KOPT-K1 (cell line): ENCODE data around the gene WNK2.

Experiments
- H3K27ac ChIP-seq: fragments of 200-600 bp; sonication (generic); 2 replicates; pipeline ENCODE4 v1.5.1; 2016; ENCODE audit warnings: antibody characterized with exemption, mild to moderate bottlenecking, low read depth, low read length; ENCODE audit not compliant: poor library complexity, severe bottlenecking
- H3K36me3 ChIP-seq: fragments of 200-600 bp; sonication (generic); 2 replicates; pipeline ENCODE4 v1.5.1; 2017; ENCODE audit warnings: antibody characterized with exemption, mild to moderate bottlenecking, low read length, moderate library complexity; ENCODE audit not compliant: insufficient read depth
- H3K9me3 ChIP-seq: fragments of 200-600 bp; sonication (generic); 2 replicates; pipeline ENCODE4 v1.5.1; 2017; ENCODE audit warnings: antibody characterized with exemption, low read length, mild to moderate bottlenecking; ENCODE audit not compliant: insufficient read depth, poor library complexity, severe bottlenecking

The WNK2 gene

DNA sequence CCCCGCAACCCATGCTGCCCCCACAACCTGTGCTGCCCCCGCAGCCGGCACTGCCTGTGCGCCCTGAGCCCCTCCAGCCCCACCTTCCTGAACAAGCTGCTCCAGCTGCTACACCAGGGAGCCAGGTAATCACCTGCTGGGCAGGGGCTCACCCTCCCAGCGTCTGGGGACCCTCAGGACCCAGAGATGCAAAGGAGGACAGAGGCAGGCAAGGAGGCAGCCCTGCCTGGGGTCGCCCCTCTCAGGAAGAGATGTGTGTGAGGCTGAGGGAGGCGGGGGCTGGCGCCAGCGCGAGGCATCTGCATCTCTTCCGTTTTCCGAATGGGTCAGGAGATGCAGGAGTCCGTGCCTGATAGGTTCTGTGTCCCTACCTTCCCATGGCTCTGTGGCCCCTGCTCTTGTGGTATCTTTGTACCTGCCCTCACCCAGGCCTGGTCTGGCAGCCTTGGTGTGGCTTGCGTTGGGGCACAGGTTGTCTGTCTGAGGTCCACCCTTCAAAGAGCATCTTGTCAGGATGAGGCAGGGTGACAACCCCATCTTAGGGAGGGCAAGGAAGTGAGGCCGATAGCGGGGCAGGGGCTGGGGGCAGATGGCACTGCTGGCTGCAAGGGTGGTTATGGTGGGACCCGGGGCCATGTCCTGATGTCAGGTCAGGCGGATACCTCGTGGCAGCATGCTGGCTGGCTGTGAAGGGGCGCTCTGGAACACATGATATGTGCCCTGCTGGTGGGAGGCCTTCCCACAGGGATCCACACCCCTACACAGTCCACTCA lies 75.7 kb downstream of the WNK2 start:
- Histone ChIP-seq H3K36me3 (no peaks in the 10 kb centered on the region), H3K27ac (no peak overlapping the region), H3K9me3 (no peaks in the 10 kb centered on the region)

DNA sequence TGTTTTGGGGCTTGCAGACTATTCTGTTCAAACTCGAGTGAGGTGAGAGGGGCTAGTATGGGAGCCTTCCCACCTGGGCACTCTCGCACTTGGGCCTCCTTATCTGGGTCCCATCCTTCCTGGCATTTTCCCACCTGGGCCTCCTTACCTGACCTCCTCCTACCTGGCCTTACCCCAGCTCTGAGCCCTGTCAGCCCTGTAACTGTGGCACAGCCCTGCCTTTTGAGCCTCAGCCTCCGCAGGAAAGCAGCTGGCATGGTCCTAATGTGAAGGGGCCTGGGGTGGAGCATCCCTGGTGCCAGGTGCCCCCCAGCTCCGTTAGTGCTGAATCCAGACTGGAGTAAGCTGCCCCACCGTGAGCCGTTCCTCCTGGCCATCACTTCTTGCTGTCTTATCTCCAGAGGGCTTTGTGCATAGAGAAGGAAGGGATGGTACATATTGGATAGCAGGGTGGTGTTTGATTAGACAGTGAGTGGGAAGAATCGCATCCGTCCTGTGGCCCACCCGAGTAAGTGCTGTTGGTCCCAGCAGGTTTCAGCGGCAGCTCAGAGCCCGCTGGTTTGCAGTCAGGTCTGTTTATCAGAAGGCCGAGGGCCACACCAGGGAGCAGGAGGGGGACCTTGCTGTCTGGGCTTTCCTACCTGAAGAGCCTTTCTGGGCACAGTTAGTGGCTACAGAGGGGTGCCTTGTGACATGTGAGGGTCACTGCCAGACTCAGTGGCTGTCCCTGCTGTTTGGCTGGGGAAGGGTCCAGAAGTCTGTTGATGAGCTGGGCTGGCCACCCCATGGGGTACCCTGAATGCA lies 76.5 kb downstream of the WNK2 start:
- H3K27ac ChIP-seq: no peak overlapping the region
- H3K9me3 ChIP-seq: no peaks in the 10 kb centered on the region
- H3K36me3 ChIP-seq: no peaks in the 10 kb centered on the region

DNA sequence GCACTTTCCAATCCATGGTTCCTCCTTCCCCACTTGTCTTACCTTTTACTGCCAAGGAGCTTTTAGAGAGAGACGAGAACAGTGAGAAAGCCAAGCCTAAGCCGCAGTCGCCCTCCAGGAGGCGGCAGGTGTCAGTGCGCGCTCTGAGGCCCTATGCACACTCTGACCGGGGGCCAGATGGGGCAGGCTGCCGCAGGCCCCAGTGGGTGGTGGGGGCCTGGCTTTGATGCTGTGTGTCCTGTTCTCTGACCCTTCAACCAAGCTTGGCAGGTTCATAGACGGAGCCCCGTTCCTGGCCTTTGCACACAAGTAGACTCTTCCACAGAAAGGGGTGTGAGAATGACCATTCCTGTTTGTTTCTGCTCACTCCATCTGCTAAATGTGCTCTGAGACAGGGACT lies 77.3 kb downstream of the WNK2 start:
- H3K27ac ChIP-seq: no peak overlapping the region
- no peaks in the 10 kb centered on the region for H3K9me3 ChIP-seq
- no peaks in the 10 kb centered on the region for H3K36me3 ChIP-seq

DNA sequence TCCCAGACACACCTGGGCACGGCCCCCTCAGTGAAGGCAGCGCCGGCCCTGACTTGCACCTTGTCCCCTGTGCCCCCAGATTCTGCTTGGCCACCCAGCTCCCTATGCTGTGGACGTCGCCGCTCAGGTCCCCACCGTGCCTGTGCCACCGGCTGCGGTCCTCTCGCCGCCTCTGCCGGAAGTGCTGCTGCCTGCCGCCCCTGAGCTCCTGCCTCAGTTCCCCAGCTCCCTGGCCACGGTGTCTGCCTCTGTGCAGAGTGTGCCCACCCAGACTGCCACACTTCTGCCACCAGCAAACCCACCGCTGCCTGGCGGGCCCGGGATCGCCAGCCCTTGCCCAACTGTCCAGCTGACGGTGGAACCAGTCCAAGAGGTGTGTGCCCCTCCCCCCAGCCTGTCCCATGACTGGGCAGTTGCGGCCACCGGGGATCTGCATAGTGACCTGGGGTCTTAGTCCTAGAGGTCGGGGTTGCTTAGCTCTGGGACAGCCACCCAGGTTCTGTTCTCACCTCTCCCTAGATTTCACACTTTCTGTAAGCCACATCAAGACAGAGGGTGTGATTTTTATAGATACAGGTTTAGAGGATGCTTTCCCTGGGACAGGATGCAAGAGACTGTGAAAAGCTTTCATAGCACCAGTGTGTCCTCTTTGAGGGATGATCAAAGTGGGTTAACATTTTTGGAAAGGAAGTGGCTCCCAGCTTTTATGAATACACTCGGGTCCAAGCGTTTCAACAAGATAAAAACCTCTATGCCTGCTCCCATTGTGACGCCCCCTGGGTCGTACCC lies 78.0 kb downstream of the WNK2 start:
- H3K36me3 ChIP-seq: no peaks in the 10 kb centered on the region
- no peaks in the 10 kb centered on the region for H3K9me3 ChIP-seq
- H3K27ac ChIP-seq: no peak overlapping the region

DNA sequence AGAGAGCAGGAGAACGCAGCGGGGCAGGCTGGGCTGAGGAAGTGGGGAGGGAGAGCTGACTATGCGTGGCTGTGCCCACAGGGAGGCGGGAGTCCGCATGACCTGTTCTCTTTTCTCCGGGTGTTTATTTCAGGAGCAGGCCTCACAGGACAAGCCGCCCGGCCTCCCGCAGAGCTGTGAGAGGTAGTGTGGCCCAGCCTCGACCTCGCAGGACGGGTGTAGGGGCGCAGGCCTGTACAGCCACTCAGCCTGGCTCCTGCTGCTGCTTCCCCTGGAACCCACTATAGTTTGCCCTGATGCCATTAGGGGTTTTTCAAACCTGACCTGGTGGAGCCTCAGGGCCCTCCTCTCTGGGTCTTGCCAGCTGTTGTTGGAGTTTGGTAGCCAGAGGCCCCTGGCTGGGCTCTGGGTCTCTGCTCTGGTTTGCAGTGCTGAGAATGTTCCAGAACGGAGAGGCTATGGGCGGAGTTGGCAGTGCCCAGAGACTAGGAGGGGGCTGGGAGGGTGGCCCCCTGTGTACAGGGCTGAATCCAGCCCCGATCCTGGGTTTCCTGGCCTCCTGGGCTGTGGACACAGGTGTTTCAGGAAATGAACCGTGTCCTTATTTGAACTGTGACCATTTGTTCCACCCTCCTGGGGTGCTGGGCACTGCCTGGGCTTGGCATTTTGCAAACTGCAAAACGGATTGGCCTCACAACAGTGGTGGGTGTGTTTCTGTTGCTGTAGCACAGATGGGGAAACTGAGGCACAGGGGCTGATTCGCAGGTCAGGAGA lies 78.8 kb downstream of the WNK2 start:
- Histone ChIP-seq H3K9me3 (no peaks in the 10 kb centered on the region), H3K36me3 (no peaks in the 10 kb centered on the region), H3K27ac (no peak overlapping the region)

DNA sequence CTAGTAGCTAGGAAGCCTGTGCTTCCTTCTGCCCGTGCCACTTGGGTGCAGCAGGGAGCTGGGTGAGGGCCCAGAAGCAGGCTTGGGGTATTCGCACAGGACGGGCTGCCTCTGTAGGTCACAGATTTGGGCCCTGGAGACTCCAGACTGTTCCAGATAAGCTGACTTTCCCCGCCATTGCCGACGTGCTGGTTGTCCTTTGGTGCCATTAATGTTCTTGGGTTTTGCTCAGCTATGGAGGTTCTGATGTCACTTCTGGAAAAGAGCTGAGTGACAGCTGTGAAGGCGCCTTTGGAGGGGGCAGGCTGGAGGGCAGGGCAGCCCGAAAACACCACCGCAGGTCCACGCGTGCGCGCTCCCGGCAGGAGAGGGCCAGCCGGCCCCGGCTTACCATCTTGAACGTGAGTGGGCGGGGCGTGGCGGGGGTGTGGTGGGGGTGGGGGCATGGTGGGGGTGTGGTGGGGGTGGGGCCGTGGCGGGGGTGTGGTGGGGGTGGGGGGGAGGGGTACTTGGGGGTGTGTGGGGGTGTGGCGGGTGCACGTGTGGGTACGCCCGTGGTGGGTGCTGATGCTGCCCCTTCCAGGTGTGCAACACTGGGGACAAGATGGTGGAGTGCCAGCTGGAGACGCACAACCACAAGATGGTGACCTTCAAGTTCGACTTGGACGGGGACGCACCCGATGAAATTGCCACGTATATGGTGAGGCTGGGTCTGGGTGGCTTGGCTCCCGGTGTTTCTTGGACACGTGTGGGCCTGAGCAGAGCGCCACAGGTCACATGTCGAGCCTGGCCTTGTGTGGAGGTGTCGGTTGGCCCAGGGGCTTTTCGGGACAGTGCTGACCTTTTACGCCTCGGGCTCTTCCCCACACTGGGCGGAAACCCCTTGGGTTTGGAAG lies 79.6 kb downstream of the WNK2 start:
- Histone ChIP-seq H3K9me3 (no peaks in the 10 kb centered on the region), H3K36me3 (no peaks in the 10 kb centered on the region), H3K27ac (no peak overlapping the region)

DNA sequence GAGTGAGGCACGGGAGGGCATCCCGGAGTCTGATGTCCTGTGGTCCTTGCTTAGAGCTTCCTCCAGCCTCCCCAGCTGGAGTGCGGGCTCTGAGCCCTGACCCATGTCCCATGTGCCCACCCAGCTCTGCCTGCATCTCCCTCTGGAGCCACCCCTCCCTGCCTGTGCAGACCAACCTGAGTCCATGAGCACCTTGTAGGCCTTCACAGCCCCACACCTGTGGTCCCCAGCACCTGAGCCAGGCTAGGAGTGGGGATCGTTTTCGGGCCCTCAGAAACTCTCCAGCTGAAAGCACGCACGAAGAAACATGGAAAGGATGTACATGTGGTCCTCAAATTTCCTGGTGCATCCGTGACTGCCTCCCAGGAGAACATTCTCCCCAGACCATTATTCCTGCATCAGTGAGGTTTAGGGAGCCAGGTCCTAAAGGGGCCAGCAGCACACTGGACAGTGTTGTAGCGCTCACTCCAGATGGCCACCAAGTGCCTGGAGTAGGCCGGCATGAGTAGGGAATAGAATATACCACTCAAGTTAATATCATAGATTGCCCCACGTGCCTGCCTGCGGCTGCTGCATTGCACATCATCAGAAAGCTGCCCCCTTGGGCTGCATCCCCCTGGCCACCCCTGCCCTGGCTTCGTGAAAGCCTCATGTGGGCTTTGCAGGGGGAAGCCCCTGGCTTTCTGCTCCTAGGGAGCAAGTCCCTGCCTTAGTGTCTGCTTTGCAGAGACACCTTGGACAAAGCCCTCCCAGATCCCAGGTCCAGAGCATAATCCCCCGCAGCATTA lies 80.6 kb downstream of the WNK2 start:
- Histone ChIP-seq H3K27ac (no peak overlapping the region), H3K36me3 (no peaks in the 10 kb centered on the region), H3K9me3 (no peaks in the 10 kb centered on the region)

DNA sequence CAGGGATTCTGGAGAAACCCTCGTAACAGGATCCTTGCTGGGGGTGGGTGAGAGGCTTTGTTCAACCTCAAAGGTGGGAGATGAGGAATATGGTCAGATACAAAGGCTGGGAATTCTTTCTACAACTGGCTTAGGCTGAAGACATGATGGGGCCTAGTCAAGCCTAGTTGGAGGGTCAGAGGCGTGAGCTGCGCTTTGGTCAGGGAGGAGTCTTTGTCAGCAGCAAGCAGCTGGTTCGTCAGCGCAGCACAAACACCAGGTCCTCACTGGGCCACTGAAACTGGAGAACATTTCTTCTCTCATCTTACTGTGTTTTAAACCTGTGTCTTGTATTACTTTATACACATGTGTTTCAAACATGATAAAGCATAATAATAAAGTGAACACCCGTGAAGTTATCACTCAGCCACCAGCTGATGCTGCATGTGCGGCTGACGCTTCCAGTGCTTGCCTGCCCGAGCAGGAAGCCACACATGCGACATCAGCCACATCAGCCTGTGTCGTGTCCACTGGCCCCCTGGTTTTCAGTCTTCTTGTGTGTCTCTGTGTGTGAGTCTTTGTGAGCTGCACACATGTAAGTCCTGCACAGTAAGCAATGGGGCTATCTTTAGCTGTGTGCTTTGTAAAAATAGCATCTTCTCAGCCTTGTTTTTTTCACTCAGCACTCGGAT lies 81.5 kb downstream of the WNK2 start:
- Histone ChIP-seq H3K9me3 (no peaks in the 10 kb centered on the region), H3K36me3 (no peaks in the 10 kb centered on the region), H3K27ac (no peak overlapping the region)

DNA sequence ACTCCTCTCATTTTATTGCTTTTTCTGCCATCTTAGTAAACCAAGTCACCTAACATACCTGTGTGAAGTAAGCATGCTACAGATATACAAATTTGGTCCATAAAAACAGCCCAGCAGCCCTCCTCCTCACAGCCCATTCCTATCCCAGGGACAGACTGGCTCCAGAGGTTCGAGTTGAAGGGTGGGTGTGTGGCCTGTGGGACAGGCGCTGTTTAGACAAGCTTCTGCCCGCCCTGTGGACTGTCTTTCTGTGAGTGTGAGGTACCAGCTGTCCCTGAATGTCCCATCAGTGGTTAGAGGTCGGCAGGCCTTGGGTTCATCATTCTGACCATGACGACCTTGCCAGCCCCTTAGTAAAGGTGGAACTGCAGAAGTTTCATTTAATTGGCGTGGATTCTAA lies 82.0 kb downstream of the WNK2 start:
- Histone ChIP-seq H3K36me3 (no peaks in the 10 kb centered on the region), H3K27ac (no peak overlapping the region), H3K9me3 (no peaks in the 10 kb centered on the region)

DNA sequence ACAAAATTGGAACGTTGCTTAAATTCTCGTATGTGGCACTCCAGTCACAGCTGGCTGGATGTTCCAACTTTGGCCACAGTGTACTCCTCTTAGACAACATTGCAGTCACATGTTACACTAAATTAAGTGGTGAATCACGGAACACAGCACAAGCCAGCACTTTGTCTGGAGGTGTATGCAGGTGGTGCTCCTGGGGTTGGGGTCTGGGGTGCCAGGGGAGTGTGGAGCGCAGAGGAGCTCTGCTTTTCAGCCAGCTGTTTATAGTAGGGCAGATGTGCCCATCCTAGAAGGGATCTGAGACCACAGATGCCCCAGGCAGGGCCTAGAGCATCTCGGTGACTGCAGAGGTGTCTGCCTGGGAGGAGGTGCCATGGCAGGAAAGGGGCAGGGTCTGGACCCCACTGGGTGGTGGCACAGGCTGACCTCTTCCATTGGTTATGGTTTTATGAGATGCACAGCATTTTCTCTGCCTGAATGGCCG lies 82.6 kb downstream of the WNK2 start:
- no peaks in the 10 kb centered on the region for H3K36me3 ChIP-seq
- H3K9me3 ChIP-seq: no peaks in the 10 kb centered on the region
- no peak overlapping the region for H3K27ac ChIP-seq

DNA sequence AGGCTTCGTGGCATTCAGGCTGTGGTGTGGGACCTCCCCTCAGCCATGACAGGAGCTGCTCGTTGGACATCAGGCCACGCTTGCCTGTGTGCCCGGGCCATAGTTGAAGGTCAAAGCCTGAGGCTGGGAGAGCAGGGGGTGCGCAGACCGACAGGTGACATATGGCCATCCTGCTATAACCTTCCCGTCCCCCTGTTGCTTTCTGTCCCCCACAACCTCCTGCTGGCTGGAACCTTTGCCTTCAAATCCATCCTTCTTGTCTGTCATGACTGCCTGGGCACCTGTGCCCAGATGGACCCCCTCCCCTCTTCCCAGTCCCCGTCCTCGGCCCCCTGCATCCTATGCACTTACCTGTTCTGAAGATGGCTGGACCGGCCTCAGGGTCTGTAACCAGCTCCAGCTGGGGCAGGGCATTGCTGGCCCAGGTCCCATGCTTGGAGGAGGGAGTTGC lies 83.2 kb downstream of the WNK2 start:
- Histone ChIP-seq H3K36me3 (no peaks in the 10 kb centered on the region), H3K27ac (no peak overlapping the region), H3K9me3 (no peaks in the 10 kb centered on the region)

DNA sequence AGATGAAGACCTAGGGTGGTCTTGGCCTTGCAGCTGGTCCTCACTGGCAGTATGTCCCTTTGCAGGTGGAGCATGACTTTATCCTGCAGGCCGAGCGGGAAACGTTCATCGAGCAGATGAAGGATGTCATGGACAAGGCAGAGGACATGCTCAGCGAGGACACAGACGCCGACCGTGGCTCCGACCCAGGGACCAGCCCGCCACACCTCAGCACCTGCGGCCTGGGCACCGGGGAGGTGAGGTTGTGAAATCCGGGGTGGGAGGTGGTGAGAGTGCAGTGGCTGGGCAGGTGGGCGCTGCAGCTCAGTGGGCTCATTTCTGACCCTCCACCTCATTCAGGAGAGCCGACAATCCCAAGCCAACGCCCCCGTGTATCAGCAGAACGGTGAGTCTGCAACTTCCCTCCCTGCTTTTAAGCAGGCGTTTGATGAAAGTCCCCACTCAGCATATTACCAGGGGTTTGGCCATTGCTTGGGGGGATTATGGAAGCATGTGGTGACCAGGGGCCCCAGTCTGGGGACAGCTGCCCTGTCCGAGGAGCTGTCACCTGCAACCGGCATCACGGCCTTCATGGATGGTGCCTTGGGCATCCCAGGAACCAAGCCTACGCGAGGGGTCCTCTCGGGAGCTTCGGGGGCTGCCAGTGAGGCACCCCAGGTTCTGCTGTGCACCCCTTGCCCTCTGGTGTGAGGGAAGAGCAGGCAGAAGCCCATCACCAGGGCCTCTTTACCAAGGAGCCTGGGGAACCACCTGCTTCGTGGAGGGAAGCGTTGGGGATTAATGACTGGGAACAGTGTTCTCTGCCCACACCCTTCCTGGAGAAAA lies 84.0 kb downstream of the WNK2 start:
- Histone ChIP-seq H3K9me3 (no peaks in the 10 kb centered on the region), H3K36me3 (no peaks in the 10 kb centered on the region), H3K27ac (no peak overlapping the region)
